GM12875 (cell line): ENCODE measurements around the gene HACD2.
"Not testable (repeated sequence)": the region's sequence is repeated elsewhere in the genome, so short reads cannot be mapped to it uniquely, and the experiment has no call there.

ENCODE experiments used
- H3K4me3 ChIP-seq: one replicate; pipeline ENCODE4 v1.5.1; 2011; ENCODE audit warnings: low read depth, low read length, control low read depth
- CTCF ChIP-seq: IDR thresholded peaks from 2 replicates; pipeline ENCODE4 v1.5.1; 2011; ENCODE audit warnings: low read depth, mild to moderate bottlenecking, control low read depth, inconsistent platforms, low read length, moderate library complexity, borderline replicate concordance; ENCODE audit not compliant: insufficient read depth

HACD2 gene

DNA sequence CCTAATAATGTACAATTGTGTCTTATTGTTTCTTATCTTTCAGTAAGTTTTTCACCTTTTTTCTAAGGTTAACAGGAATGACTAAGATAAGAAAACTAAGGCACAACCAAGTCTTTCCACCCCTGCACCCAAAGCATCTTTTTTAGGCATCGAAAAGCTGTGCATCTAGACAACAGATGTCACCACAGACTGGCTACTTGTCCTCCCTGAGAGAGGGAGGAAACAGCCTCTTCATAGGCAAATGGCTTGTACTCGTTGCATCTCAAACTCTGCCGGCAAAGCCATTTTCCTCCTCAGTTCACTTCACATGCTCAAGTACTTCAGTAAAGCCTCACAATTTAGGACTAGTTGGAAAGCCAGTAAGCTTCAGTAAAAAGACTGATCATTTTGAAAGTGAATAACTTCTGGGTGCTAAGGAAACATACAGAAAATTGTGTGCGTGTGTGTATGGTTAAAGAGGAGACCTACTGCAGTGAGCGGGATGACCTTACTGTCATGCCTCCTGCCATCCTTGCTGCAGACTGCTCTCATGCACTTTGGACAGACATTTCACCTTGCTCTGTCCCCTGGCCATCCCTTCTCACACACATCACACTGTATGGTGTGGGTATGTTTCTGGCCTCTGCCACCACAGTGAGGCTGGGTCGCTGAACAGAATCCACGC lies 36.5 kb upstream of the HACD2 start:
- no peak overlapping the region for H3K4me3 ChIP-seq
- TF ChIP-seq CTCF = no peak

- no peak for TF ChIP-seq CTCF
- H3K4me3 ChIP-seq = no peak overlapping the region
Observed at GRCh38 chr3:123620343-123620742, 35.5 kb upstream of the HACD2 start.

- TF ChIP-seq CTCF = no peak
- H3K4me3 ChIP-seq = no peak overlapping the region
Observed at GRCh38 chr3:123618768-123619484, 34.1 kb upstream of the HACD2 start.

DNA sequence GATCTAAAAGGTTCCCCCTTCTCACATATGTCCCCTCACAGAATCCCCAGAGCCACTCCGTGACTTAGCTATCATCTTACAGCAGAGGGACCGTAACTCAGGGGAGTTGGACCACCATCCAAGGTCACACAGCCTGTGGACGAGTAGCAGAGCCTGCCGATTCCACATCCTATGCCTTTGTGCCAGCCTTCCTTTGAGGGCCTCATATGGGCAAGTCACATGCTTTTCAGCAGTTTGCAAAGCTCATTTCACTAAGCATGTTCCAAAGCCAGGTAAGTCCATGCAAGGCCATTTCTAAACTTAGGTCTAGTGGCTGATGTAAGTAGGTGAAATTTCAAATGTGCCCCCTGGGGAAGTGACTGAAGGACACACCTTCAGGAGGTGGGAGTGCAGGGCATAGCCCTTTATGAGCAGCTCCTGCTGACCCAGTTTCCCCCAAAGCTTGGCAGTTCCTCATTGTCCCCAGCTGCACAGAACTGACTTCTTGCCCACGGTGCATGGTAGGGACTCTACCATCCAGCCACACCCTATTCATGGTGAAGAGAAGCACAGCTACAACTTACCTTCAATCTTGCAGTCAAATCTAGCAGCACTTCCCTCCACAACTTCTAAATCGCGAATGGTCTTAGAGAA lies 33.3 kb upstream of the HACD2 start:
- TF ChIP-seq CTCF = no peak
- H3K4me3 ChIP-seq = no peak overlapping the region

DNA sequence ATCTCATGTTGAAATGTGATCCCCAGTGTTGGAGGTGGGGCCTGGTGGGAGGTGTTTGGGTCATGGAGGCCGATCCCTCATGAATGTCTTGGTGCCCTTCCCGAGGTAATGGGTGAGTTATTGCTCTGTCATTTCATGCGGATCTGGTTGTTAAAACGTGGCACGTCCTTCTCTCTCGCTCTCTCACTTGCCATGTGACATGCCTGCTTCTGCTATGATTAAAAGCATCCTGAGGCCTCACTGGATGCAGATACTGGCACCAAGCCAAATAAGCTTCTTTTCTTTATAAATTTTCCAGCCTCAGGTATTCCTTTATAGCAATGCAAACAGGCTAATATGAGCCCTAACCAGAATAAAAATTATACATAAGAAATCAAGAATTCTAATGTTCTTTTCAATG lies 31.7 kb upstream of the HACD2 start:
- no peak overlapping the region for H3K4me3 ChIP-seq
- no peak for TF ChIP-seq CTCF

DNA sequence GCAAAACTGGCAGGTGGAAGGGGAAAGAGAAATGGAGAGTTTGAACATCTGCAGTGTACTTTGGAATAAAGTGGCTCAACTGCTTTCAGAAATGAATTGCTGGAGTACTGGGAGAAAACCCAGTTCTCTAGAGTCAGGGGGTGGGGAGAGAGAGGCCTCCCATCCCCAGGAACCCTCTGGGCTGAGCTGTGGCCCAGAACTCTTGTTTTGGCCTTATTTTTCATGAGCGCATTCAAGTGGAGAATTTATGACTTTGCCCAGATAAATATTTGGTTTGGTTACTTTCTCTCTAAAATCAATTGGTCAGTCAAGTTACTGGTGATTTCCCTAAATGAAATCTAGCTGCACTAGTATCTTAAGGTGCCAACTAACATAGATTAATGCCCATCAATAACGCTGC lies 28.7 kb upstream of the HACD2 start:
- TF ChIP-seq CTCF = no peak
- H3K4me3 ChIP-seq = no peak overlapping the region

DNA sequence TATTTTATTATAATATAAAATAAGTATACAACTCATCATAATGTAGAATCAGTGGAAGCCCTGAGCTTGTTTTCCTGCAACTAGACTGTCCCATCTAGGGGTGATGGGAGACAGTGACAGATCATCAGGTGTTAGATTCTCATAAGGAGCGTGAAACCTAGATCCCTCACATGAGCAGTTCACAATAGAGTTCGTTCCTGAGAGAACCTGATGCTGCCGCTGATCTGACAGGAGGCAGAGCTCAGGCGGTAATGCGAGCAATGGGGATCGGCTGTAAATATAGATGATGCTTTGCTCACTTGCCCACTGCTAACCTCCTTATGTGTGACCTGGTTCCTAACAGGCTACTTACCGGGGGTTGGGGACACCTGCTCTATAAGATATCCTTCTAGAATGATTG lies 26.8 kb upstream of the HACD2 start:
- H3K4me3 ChIP-seq = not testable (repeated sequence)
